Omental fat pad (tissue), 4 donors: ENCODE data around the gene OBSCN. TPM values are rescaled to one million over a fixed set of nuclear protein-coding genes. Genes with fewer than 3 reads are reported as not detected.

Experiments used
- ATAC-seq: fragments of 150-250 bp; one replicate; pipeline ENCODE4 v1.9.1; 2016; ENCODE audit warnings: mild to moderate bottlenecking, moderate library complexity; ENCODE audit not compliant: low FRiP score
- DNase-seq: peaks from one replicate; pipeline ENCODE4 v3.0.0-alpha.2; 2019; ENCODE audit warnings: low spot score
- CTCF ChIP-seq, 3 donors: fragments of 450-650 bp; IDR thresholded peaks; one replicate each; pipeline ENCODE4 v1.5.1; 2016 to 2017; ENCODE audit warnings: antibody characterized with exemption in 3 of 3, mild to moderate bottlenecking in 3 of 3, moderate library complexity in 2 of 3
- total RNA-seq, 4 donors: library from RNA; depleted of rRNA; stranded (reverse); fragments of >200 nt; gene quantifications; one replicate each; pipeline ENCODE4 v1.1.0, GENCODE V29; 2016

OBSCN gene
- total RNA-seq, 4 donors from 2014 or later = 5.4 to 26.0 (median 9.7) TPM

- no peak for TF ChIP-seq CTCF (IDR thresholded peaks at IDR 0.05)
- DNase-seq (no peak), ATAC-seq (no peak)
Observed at GRCh38 chr1:228361314-228362140, 153.7 kb downstream of the OBSCN start.

DNA sequence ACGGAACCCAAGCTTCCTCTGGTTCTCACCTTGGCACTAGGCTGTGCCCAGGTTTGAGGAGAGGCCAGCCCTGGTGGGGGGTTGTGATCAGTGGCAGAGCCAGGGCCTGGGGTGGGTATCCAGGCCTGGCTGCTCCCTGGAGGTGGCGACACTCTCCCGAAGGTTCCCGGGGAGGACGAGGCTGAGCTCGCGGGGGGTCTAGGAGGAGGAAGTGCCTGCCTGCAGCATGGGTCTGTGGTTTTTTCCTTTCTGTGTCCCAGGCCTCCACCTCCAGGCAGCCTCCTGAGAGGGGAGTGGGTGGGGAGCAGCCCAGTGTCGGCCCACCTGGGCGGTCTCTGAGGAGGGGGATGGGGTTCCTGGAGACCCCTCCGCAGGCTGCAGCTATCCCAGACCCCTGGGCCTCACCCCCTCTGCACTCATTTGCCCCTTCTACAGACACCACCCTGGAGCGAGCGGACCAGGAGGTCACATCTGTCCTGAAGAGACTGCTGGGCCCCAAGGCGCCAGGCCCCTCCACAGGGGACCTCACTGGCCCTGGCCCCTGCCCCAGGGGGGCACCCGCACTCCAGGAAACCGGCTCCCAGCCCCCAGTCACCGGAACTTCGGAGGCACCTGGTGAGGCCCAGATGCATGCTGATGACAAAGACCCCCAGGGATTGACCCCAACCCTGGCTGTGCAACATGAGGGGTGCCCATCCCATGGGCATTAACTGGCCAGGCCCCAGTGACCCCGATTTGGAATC, 154.5 kb downstream of the OBSCN start:
- DNase-seq (no peak), ATAC-seq (no peak)
- TF ChIP-seq CTCF (IDR thresholded peaks at IDR 0.05) = no peak

DNA sequence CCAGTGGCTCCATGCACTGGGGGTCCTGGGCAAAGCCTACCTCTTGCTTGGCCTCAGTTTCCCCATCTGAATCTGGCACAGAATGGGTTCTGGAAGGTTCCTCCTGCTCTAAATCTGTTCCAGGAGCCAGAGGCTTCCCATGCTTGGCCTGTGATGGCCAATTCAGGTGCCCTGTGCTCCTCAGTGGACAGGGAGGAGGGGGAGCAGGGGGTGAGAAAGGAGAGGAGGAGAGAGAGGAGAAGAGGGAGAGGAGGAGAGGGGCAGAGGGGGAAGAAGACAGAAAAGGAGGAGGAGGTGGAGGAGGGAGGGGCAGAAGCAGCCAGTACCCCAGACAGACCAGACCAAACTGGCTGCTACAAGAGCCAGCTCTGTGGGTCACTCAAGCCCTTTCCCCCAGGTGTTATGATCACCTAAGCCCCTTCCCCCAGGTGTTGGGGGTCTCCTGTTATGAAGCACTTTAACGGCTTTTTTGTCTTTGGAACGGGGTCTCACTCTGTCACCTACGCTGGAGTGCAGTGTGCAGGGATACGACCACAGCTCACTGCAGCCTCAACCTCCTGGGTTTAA, 155.1 kb downstream of the OBSCN start:
- ATAC-seq (no peak), DNase-seq (no peak)
- TF ChIP-seq CTCF (IDR thresholded peaks at IDR 0.05) = no peak

- DNase-seq (no peak), ATAC-seq (no peak)
- no peak for TF ChIP-seq CTCF (IDR thresholded peaks at IDR 0.05)
Observed at GRCh38 chr1:228363686-228364067, 155.8 kb downstream of the OBSCN start.

DNA sequence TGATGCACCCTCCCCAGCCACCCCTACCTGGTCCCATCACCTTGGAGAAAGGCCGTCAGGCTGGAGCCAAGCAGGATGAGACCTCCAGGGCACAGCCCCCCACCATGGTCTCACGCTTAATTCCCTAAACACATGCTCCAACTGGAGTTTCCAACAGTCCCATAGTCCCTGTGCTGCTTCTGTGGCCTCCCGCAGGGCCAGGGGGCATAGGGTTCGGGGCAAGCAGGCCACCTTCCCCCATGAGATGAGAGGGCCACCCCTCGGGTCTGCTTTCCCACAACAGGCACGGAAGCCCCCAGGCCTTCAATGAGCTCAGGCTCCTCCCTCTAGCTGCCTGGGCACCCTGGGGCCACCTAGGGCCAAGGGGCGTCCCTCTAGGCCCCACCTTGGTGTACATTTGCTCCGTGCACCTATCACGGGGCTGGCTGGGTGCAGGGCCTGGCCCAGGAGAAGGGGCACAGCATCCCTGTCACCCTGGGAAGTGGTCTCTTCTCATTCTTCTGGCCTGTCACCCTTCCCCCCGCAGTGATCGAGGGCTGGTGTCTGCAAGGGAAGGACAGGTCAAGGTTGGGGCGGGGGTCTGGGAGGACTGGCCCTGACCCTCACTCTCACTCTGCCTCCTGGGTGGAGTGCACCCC, 156.3 kb downstream of the OBSCN start:
- ATAC-seq (no peak), DNase-seq (no peak)

More for the DNA sequence above, 156.3 kb downstream of the OBSCN start:
- TF ChIP-seq CTCF (IDR thresholded peaks at IDR 0.05) = no peak
